Measurements from ENCODE around the gene PIN4. TPM values are rescaled to one million over a fixed set of nuclear protein-coding genes. Genes with fewer than 3 reads are reported as not detected.
"Not testable (repeated sequence)": the region's sequence is repeated elsewhere in the genome, so short reads cannot be mapped to it uniquely, and the experiment has no call there.

The PIN4 gene
- total and polyA plus RNA-seq, 2 experiments from 2014 or later, result 16.3 to 39.4 TPM

DNA sequence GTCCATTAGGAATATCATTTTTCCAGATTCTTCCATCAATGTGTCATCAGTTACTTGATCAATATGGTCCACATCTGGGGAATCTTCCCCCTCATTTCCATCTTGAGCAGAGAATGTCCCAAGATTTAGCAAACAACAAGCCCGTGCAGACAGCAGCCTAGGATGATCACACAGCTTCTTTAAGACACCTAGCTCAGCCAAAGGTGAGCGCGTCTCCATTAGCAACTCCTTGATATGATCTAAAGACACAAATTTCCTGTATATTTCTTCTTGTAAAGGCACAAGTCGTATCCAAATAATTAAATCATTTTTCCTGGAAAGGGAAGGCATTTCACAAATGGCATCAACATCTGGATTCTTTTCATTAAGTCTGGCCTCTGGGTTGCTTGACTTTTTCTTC, 25.8 kb downstream of the PIN4 start:
- Histone ChIP-seq H3K36me3 (replicated peaks; ENCODE audit: insufficient read depth, low read depth) (no peaks in the 10 kb centered on the region), H3K4me2 (no peak overlapping the region), H3K79me2 (no peaks in the 10 kb centered on the region)

DNA sequence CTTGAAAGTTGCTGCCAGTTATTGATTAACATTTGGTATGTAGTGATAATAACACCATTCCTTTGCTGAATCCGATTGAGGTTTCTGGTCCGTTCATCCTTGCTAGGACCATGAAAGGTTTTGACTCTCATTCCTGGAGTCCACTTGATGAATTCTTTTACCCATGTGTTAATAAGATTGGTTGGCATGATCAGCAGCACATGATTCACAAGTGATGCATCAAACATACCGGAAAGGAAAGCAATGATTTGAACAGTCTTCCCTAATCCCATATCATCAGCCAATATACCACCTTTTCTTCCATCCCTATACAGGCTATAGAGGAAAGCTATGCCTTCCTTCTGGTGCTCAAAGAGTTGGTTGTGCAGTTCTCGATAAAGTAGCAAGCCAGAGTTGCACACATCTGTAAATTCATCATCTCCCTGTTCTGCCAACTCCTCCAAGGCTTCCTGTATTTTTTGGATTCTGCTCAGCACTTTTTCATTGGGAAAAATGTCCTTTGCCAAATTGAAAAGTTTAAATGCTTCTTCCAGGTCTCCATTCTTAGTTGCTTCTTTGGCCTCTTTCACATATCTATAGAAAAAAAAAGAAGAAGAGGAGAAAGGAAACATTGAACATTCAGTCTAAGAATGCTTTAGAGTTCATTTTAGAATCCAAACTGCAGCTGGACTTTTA, 26.7 kb downstream of the PIN4 start:
- Histone ChIP-seq H3K4me3 (no peak overlapping the region), H3K79me2 (no peaks in the 10 kb centered on the region), H3K27me3 (no peaks in the 10 kb centered on the region), H3K27ac (no peak overlapping the region), H4K20me1 (ENCODE audit: insufficient read depth, poor library complexity, severe bottlenecking) (no peaks in the 10 kb centered on the region), H3K9me3 (ENCODE audit: low read depth) (no peaks in the 10 kb centered on the region), H3K4me1 (ENCODE audit: insufficient read depth) (no peaks in the 10 kb centered on the region), H3K4me2 (no peak overlapping the region), H2AFZ (no peak overlapping the region), H3K9me2 (replicated peaks; ENCODE audit: insufficient read depth) (no peaks in the 10 kb centered on the region), H3K36me3 (replicated peaks; ENCODE audit: insufficient read depth, low read depth) (no peaks in the 10 kb centered on the region)
- 83% methylated on average over 4 of the region's 4 CpGs for WGBS (ENCODE audit: low lambda C conversion rate, missing lambda C conversion rate)
- no peak for DNase-seq (ENCODE audit: low spot score)
- no peak for TF ChIP-seq EZH2 (IDR thresholded peaks at IDR 0.05; ENCODE audit: borderline replicate concordance)
- TF ChIP-seq EZH2phosphoT487 (IDR thresholded peaks at IDR 0.05; ENCODE audit: low read depth, severe bottlenecking, unreplicated experiment), result no peak
- TF ChIP-seq, protein P1, sequence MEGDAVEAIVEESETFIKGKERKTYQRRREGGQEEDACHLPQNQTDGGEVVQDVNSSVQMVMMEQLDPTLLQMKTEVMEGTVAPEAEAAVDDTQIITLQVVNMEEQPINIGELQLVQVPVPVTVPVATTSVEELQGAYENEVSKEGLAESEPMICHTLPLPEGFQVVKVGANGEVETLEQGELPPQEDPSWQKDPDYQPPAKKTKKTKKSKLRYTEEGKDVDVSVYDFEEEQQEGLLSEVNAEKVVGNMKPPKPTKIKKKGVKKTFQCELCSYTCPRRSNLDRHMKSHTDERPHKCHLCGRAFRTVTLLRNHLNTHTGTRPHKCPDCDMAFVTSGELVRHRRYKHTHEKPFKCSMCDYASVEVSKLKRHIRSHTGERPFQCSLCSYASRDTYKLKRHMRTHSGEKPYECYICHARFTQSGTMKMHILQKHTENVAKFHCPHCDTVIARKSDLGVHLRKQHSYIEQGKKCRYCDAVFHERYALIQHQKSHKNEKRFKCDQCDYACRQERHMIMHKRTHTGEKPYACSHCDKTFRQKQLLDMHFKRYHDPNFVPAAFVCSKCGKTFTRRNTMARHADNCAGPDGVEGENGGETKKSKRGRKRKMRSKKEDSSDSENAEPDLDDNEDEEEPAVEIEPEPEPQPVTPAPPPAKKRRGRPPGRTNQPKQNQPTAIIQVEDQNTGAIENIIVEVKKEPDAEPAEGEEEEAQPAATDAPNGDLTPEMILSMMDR (IDR thresholded peaks at IDR 0.05; ENCODE audit: poor library complexity), result no peak

More for the DNA sequence above, 25.8 kb downstream of the PIN4 start:
- H3K4me3 ChIP-seq, result no peak overlapping the region
- no peaks in the 10 kb centered on the region for H4K20me1 ChIP-seq (ENCODE audit: insufficient read depth, poor library complexity, severe bottlenecking)
- H3K4me1 ChIP-seq (ENCODE audit: insufficient read depth), result no peaks in the 10 kb centered on the region
- no peak for TF ChIP-seq EZH2 (IDR thresholded peaks at IDR 0.05; ENCODE audit: borderline replicate concordance)
- no peak for TF ChIP-seq EZH2phosphoT487 (IDR thresholded peaks at IDR 0.05; ENCODE audit: low read depth, severe bottlenecking, unreplicated experiment)
- TF ChIP-seq, protein P1 (IDR thresholded peaks at IDR 0.05; ENCODE audit: poor library complexity), result no peak
- no peaks in the 10 kb centered on the region for H3K9me3 ChIP-seq (ENCODE audit: low read depth)
- 76% methylated on average over 4 of the region's 4 CpGs for WGBS (ENCODE audit: low lambda C conversion rate, missing lambda C conversion rate)
- H3K27ac ChIP-seq, result no peak overlapping the region
- H3K9me2 ChIP-seq (replicated peaks; ENCODE audit: insufficient read depth), result no peaks in the 10 kb centered on the region
- DNase-seq (ENCODE audit: low spot score), result no peak
- H2AFZ ChIP-seq, result no peak overlapping the region
- H3K27me3 ChIP-seq, result no peaks in the 10 kb centered on the region

DNA sequence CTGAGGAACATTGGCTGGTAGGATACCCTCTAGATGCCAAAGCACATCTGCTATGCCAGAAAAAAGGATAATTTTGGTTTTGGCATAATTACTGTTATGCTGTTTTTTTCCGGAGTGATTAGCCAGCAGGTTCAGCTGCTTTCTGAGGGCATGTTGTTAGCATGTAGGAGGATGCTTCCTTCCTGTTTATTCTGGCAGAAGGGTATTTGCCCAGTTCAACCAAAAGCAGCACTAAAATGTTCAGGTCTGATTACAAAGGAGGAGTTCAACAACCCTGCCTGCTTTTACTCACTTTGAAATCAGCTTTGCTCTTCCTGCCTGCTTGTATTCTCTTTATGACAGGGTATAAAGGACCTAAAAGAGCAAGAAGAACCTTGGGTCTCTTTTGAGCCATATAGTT, 35.4 kb downstream of the PIN4 start:
- H3K79me2 ChIP-seq, result no peaks in the 10 kb centered on the region
- no peaks in the 10 kb centered on the region for H4K20me1 ChIP-seq (ENCODE audit: insufficient read depth, poor library complexity, severe bottlenecking)
- H3K27me3 ChIP-seq, result no peaks in the 10 kb centered on the region
- TF ChIP-seq, protein P1 (IDR thresholded peaks at IDR 0.05; ENCODE audit: poor library complexity), result no peak
- no peak for TF ChIP-seq EZH2phosphoT487 (IDR thresholded peaks at IDR 0.05; ENCODE audit: low read depth, severe bottlenecking, unreplicated experiment)
- TF ChIP-seq EZH2 (IDR thresholded peaks at IDR 0.05; ENCODE audit: borderline replicate concordance), result no peak
- H3K4me3 ChIP-seq, result no peak overlapping the region
- no peaks in the 10 kb centered on the region for H3K9me3 ChIP-seq (ENCODE audit: low read depth)
- no peaks in the 10 kb centered on the region for H3K36me3 ChIP-seq (replicated peaks; ENCODE audit: insufficient read depth, low read depth)
- H3K4me2 ChIP-seq, result no peak overlapping the region
- H3K9me2 ChIP-seq (replicated peaks; ENCODE audit: insufficient read depth), result no peaks in the 10 kb centered on the region
- WGBS (ENCODE audit: low lambda C conversion rate, missing lambda C conversion rate), result 83% methylated on average over 1 of the region's 1 CpG
- no peaks in the 10 kb centered on the region for H3K4me1 ChIP-seq (ENCODE audit: insufficient read depth)
- DNase-seq (ENCODE audit: low spot score), result no peak
- H2AFZ ChIP-seq, result no peak overlapping the region
- H3K27ac ChIP-seq, result no peak overlapping the region

DNA sequence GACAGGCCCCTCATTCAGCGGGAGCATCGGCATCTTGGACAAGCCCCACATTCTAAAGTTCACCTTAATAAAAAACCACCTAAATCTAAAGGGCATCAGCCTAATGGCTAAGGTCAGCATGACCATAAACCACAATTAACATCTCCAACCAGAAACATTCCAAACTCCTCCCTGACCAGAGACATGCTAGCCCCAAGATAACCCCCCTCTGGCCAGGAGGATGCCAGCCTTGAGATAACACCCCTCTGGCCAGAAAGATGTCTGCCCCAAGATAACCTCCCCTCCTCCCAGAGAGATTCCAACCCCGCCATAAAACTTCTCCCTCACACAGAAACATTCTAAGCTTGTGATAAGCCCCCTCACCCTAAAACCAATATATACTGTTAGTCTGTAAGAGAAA, 38.8 kb downstream of the PIN4 start:
- not testable (repeated sequence) for H3K79me2 ChIP-seq; H3K9me2 ChIP-seq (replicated peaks; ENCODE audit: insufficient read depth); H3K27me3 ChIP-seq; DNase-seq (ENCODE audit: low spot score); H3K27ac ChIP-seq; H2AFZ ChIP-seq; H3K36me3 ChIP-seq (replicated peaks; ENCODE audit: insufficient read depth, low read depth); H3K4me3 ChIP-seq; H3K9me3 ChIP-seq (ENCODE audit: low read depth); H3K4me2 ChIP-seq; H3K4me1 ChIP-seq (ENCODE audit: insufficient read depth); H4K20me1 ChIP-seq (ENCODE audit: insufficient read depth, poor library complexity, severe bottlenecking)
- WGBS (ENCODE audit: low lambda C conversion rate, missing lambda C conversion rate), result 76% methylated on average over 3 of the region's 3 CpGs
